ENCODE measurements around the gene GP9. TPM values are rescaled to one million over a fixed set of nuclear protein-coding genes. Genes with fewer than 3 reads are reported as not detected.

Gene GP9
- total RNA-seq, 4 donors from 2014 or later, result 0.64 to 1.2 TPM; not detected in 2

DNA sequence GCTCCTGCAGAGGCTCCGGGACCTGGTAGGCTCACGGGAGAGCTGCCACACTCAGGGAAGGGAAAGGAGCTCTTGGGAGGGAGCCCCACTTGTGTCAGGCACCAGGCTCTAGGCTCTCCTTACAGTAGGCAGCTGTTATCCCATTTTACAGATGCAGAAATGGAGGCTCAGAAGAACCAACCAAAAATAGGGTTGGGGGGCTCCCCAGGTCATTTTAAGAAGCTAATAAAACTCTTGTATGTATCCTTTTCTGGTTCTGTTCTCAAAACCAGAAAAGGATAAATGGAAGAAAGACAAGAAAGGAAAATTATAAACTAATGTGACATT is 23.5 kb upstream of the GP9 start:
- intact Hi-C loops (cut with DNase I; ENCODE audit: low total_unique reads) (no loop called here), in situ Hi-C loops (cut with MboI; ENCODE audit: low pct_ligation_motif_present in 1 of 4, low pct_unique_long_range_greater_than_20kb in 1 of 4, low sequenced_read_pairs in 3 of 4) (no loop called here)
- Histone ChIP-seq H3K4me3 (no peak overlapping the region), H3K27me3 (no peaks in the 10 kb centered on the region), H3K27ac (no peak overlapping the region), H3K9me3 (no peaks in the 10 kb centered on the region), H3K36me3 (no peaks in the 10 kb centered on the region), H3K4me1 (no peaks in the 10 kb centered on the region)
- TF ChIP-seq, protein P1, sequence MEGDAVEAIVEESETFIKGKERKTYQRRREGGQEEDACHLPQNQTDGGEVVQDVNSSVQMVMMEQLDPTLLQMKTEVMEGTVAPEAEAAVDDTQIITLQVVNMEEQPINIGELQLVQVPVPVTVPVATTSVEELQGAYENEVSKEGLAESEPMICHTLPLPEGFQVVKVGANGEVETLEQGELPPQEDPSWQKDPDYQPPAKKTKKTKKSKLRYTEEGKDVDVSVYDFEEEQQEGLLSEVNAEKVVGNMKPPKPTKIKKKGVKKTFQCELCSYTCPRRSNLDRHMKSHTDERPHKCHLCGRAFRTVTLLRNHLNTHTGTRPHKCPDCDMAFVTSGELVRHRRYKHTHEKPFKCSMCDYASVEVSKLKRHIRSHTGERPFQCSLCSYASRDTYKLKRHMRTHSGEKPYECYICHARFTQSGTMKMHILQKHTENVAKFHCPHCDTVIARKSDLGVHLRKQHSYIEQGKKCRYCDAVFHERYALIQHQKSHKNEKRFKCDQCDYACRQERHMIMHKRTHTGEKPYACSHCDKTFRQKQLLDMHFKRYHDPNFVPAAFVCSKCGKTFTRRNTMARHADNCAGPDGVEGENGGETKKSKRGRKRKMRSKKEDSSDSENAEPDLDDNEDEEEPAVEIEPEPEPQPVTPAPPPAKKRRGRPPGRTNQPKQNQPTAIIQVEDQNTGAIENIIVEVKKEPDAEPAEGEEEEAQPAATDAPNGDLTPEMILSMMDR (IDR thresholded peaks at IDR 0.05), result no peak
- TF ChIP-seq POLR2AphosphoS5 (IDR thresholded peaks at IDR 0.05) (no peak), POLR2A (IDR thresholded peaks at IDR 0.05) (no peak), EP300 (IDR thresholded peaks at IDR 0.05; ENCODE audit: low read depth) (no peak)
- no peak for DNase-seq
- 68% methylated on average over 2 of the region's 2 CpGs; no CpG with 5 or more reads in 1 of the 2 donors for WGBS, 2 donors (ENCODE audit: low coverage in 1 of 2)

DNA sequence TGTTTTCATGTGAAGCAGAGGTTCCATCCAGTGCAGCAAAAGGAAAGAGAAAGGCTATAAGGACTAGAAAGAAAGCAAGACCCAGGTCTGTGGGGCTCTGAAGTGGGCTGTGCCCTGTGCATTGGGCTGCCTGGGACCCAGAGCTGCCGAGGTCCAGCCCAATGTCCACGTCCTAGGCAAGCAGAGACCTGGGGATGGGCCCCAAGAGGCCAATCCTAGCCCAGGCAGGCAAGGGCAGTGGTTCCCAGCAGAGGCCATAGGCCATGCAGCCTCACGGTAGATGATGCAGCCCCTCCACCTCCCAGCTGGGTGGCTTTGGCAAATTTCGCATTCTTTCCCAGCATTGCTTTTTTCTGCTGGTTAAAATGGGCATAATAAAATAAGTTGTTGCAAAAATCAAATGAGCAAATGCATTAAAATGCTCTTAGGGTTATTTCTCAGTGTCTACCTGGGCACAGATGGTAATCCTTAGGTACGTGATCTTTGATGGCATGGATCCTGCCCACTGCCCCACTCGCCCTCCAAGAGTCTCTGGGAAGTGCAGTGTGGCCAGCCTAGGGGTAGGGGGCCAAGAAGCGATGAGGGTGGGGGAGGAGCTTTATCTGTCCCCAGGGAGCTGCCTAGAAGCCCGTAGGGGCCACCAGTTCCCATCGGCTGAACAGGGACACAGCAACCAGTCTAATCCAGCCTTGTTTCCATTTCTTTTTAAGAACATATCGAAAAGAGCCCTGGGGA is 22.3 kb upstream of the GP9 start:
- Histone ChIP-seq H3K27me3 (peaks cover 2% of the 10 kb centered on the region), H3K36me3 (no peaks in the 10 kb centered on the region), H3K27ac (no peak overlapping the region), H3K9me3 (no peaks in the 10 kb centered on the region), H3K4me3 (no peak overlapping the region), H3K4me1 (no peaks in the 10 kb centered on the region)
- in situ Hi-C loops (cut with MboI; ENCODE audit: low pct_ligation_motif_present in 1 of 4, low pct_unique_long_range_greater_than_20kb in 1 of 4, low sequenced_read_pairs in 3 of 4) (no loop called here), intact Hi-C loops (cut with DNase I; ENCODE audit: low total_unique reads) (no loop called here)
- DNase-seq, result no peak
- TF ChIP-seq, protein P1 (IDR thresholded peaks at IDR 0.05), result no peak
- no peak for TF ChIP-seq EP300 (IDR thresholded peaks at IDR 0.05; ENCODE audit: low read depth)
- TF ChIP-seq POLR2AphosphoS5 (IDR thresholded peaks at IDR 0.05), result no peak
- TF ChIP-seq POLR2A (IDR thresholded peaks at IDR 0.05), result no peak
- WGBS, 2 donors (ENCODE audit: low coverage in 1 of 2), result 79 to 100% methylated on average over 3 to 10 of the region's 10 CpGs

DNA sequence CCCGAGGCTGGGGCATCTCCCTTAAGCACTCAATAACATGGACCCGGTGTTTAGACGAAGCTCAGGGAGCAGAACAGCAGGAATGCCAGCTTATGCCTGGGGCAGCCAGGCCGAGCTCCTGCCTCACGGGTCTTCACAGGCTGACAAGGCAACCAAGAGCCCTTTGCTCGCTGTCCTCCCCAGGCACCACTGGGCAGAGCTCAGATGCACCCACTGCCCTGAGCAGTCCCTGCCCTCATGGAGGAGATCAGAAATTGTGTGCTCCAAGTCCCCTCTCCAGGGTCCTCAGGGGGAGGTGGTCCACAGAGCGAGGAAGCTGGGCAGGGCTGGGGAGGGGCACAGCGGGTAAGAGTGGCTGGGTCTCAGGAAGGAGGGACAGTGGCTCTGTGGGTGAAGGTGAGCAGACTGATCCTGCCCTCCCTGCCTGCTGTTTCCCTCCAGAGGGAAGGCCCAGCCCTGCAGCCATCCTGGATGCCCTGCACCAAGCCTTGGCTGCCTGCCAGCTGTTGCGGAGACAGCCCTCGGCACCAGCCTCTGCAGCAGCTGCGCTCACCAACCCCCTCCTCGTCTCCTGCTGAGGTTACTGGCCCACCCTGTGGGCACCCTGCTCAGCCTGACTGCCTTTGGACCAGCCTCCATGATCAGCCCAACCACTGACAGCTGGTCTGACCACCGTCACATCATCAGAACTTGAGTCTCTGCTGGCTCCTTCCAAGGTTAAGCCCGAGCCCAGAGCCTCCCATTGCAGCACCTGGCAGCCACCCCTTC is 21.1 kb upstream of the GP9 start:
- Histone ChIP-seq H3K27me3 (peaks cover 6% of the 10 kb centered on the region), H3K4me1 (no peaks in the 10 kb centered on the region), H3K36me3 (no peaks in the 10 kb centered on the region), H3K27ac (no peak overlapping the region), H3K9me3 (no peaks in the 10 kb centered on the region), H3K4me3 (no peak overlapping the region)
- in situ Hi-C loops (cut with MboI; ENCODE audit: low pct_ligation_motif_present in 1 of 4, low pct_unique_long_range_greater_than_20kb in 1 of 4, low sequenced_read_pairs in 3 of 4) (loop anchor here in 1 of 4 donors (10.0 kb wide), 1 partner anchor 205 kb away; the partner anchor contains the start of gene COPG1), intact Hi-C loops (cut with DNase I; ENCODE audit: low total_unique reads) (no loop called here)
- TF ChIP-seq POLR2AphosphoS5 (IDR thresholded peaks at IDR 0.05), result no peak
- TF ChIP-seq, protein P1 (IDR thresholded peaks at IDR 0.05), result no peak
- no peak for TF ChIP-seq EP300 (IDR thresholded peaks at IDR 0.05; ENCODE audit: low read depth)
- TF ChIP-seq POLR2A (IDR thresholded peaks at IDR 0.05), result no peak
- DNase-seq, result peak; percentile 60
- WGBS, 2 donors (ENCODE audit: low coverage in 1 of 2), result 50 to 63% methylated on average over 2 to 14 of the region's 14 CpGs

DNA sequence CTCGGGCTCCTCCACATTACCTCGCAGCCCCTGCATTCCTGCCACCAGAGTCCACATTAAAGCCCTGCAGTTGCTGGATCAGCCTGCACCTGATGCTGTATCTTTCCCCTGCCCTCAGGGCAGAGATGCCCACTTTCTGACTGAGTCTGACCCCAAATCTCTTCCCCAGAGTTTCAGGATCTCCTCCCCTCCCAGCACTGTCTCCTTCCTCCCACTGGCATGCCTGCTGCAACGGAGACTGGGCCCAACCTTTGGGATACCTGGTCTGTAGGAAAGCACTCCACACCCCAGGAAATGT is 20.6 kb upstream of the GP9 start:
- intact Hi-C loops (cut with DNase I; ENCODE audit: low total_unique reads), result no loop called here
- Histone ChIP-seq H3K27ac (no peak overlapping the region), H3K9me3 (no peaks in the 10 kb centered on the region), H3K27me3 (peaks cover 9% of the 10 kb centered on the region), H3K4me3 (no peak overlapping the region), H3K4me1 (no peaks in the 10 kb centered on the region), H3K36me3 (no peaks in the 10 kb centered on the region)
- DNase-seq, result no peak
- no peak for TF ChIP-seq POLR2AphosphoS5 (IDR thresholded peaks at IDR 0.05)
- TF ChIP-seq EP300 (IDR thresholded peaks at IDR 0.05; ENCODE audit: low read depth), result no peak
- TF ChIP-seq, protein P1 (IDR thresholded peaks at IDR 0.05), result no peak
- TF ChIP-seq POLR2A (IDR thresholded peaks at IDR 0.05), result no peak
- in situ Hi-C loops (cut with MboI; ENCODE audit: low pct_ligation_motif_present in 1 of 4, low pct_unique_long_range_greater_than_20kb in 1 of 4, low sequenced_read_pairs in 3 of 4), result loop anchor here in 1 of 4 donors (10.0 kb wide), 1 partner anchor 205 kb away; the partner anchor contains the start of gene COPG1
- WGBS, 2 donors (ENCODE audit: low coverage in 1 of 2), result 52 to 59% methylated on average over 3 of the region's 3 CpGs
